ENCODE results near the gene TRIM50. TPM values are rescaled to one million over a fixed set of nuclear protein-coding genes. Genes with fewer than 3 reads are reported as not detected.

The TRIM50 gene
- total and polyA plus RNA-seq, 2 experiments from 2014 or later, result not detected

DNA sequence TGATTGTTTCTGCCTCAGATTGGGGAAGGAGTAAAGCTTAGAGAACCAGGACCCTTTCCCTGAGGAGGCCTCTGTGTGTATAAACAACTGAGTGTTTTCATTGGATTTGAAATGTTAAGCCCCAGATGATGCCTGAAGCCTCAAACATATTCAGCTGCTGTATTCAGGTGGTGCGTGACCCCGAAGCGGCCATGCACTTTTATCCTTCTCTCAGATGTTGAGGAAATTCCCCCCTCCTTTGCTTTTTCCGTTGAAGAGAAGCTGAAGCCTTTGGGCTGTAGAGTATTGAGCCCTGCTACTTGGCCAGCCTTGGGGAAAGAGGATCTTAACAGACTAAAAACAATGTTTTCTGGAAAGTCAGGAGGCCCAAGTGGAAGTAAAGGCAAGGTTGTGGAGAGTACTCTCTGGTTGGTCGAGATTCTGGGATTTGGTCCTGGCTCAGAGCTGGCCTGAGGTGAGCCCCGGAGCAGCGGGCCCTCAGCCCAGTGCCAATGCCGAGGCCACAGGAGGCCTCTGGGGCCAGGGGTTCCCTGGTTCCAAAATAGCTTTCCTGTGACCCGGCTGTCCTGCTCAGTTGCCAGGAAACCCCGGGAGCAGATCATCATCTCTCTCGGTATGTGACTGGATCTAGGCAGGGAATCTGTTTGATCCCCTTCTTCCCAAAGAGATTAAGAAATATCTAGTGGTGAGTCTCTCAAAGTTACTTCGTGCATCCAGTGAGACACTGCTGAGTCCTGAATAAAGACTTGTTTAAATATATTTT, 22.6 kb upstream of the TRIM50 start:
- Histone ChIP-seq H3K9ac (no peak overlapping the region), H3K36me3 (ENCODE audit: low read depth) (no peaks in the 10 kb centered on the region), H3K4me3 (no peak overlapping the region), H3K4me2 (ENCODE audit: unreplicated experiment) (no peak overlapping the region), H2AFZ (no peak overlapping the region), H3F3A (ENCODE audit: insufficient read depth) (no peaks in the 10 kb centered on the region), H3K79me2 (ENCODE audit: insufficient read depth) (no peaks in the 10 kb centered on the region), H3K27me3 (replicated peaks; ENCODE audit: insufficient read depth) (peaks cover 35% of the 10 kb centered on the region), H3K4me1 (ENCODE audit: insufficient read depth) (no peaks in the 10 kb centered on the region), H3K9me3 (ENCODE audit: low read depth) (no peaks in the 10 kb centered on the region), H4K20me1 (ENCODE audit: insufficient read depth) (no peaks in the 10 kb centered on the region), H3K27ac (no peak overlapping the region), H3K9me2 (ENCODE audit: insufficient read depth) (no peaks in the 10 kb centered on the region)
- no peak for DNase-seq
- TF ChIP-seq EZH2 (IDR thresholded peaks at IDR 0.05; ENCODE audit: insufficient read depth, poor library complexity, severe bottlenecking), result no peak
- no peak for TF ChIP-seq EZH2phosphoT487 (IDR thresholded peaks at IDR 0.05; ENCODE audit: insufficient read depth, low read depth)
- in situ Hi-C loops (cut with MboI), result no loop called here
- 50 to 65% methylated on average over 12 of the region's 12 CpGs for WGBS, 2 experiments (ENCODE audit: low coverage in 1 of 2, low lambda C conversion rate in 2 of 2, missing lambda C conversion rate in 2 of 2)

DNA sequence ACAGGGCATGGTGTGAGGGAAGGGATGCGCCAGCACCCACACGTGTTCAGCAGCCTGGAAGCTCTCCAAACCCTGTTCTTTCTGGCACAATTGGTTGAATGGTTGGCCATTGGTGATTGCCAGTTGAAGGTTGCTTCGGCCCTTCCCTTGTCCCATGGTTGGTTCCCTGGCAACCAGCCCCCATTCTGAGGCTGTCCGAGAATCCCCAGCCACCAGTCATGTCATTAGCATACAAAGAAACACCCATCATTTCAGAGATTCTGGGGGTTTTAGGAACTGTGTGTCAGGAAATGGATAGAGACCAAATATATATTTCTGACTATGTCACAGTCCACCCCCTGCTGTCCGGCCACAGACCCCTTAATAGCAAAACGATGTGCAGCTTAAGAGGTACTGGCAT, 21.9 kb upstream of the TRIM50 start:
- WGBS, 2 experiments (ENCODE audit: low coverage in 1 of 2, low lambda C conversion rate in 2 of 2, missing lambda C conversion rate in 2 of 2), result 43 to 54% methylated on average over 6 of the region's 6 CpGs
- no peaks in the 10 kb centered on the region for H3K9me2 ChIP-seq (ENCODE audit: insufficient read depth)
- in situ Hi-C loops (cut with MboI), result loop anchor here (10.0 kb wide), 1 partner anchor 95 kb away; no protein-coding TSS in a partner anchor

DNA sequence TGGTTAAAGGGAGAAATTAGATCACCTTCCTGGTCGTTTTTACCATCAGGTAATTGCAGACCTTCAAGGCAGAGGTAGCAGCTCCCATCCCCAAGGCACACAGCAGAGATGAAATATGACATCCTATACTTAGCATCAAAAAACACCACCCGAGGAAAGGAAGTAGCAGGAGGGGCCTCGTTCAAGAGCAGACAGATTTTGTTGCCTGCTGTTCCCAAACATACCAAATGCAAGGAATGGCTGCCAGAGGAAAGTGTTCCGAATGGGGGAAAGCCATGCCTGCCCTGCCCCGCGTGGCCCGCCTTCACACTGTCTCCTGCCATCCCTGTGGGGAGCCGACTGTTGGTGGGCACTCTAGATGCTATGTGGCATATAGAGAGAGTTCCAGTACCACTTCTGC, 18.1 kb upstream of the TRIM50 start:
- no peak overlapping the region for H2AFZ ChIP-seq
- no peak overlapping the region for H3K27ac ChIP-seq
- in situ Hi-C loops (cut with MboI), result loop anchor here (10.0 kb wide), 1 partner anchor 99 kb away; no protein-coding TSS in a partner anchor
- TF ChIP-seq EZH2 (IDR thresholded peaks at IDR 0.05; ENCODE audit: insufficient read depth, poor library complexity, severe bottlenecking), result no peak
- no peak for TF ChIP-seq EZH2phosphoT487 (IDR thresholded peaks at IDR 0.05; ENCODE audit: insufficient read depth, low read depth)
- H3K9ac ChIP-seq, result no peak overlapping the region
- no peaks in the 10 kb centered on the region for H4K20me1 ChIP-seq (ENCODE audit: insufficient read depth)
- no peak for DNase-seq
- H3K9me3 ChIP-seq (ENCODE audit: low read depth), result no peaks in the 10 kb centered on the region
- H3F3A ChIP-seq (ENCODE audit: insufficient read depth), result no peaks in the 10 kb centered on the region
- H3K27me3 ChIP-seq (replicated peaks; ENCODE audit: insufficient read depth), result peaks cover 20% of the 10 kb centered on the region
- no peaks in the 10 kb centered on the region for H3K79me2 ChIP-seq (ENCODE audit: insufficient read depth)
- WGBS, 2 experiments (ENCODE audit: low coverage in 1 of 2, low lambda C conversion rate in 2 of 2, missing lambda C conversion rate in 2 of 2), result 29 to 34% methylated on average over 8 of the region's 8 CpGs
- no peaks in the 10 kb centered on the region for H3K4me1 ChIP-seq (ENCODE audit: insufficient read depth)
- no peaks in the 10 kb centered on the region for H3K9me2 ChIP-seq (ENCODE audit: insufficient read depth)
- H3K4me3 ChIP-seq, result no peak overlapping the region
- no peaks in the 10 kb centered on the region for H3K36me3 ChIP-seq (ENCODE audit: low read depth)
- H3K4me2 ChIP-seq (ENCODE audit: unreplicated experiment), result no peak overlapping the region

More for the DNA sequence above, 21.9 kb upstream of the TRIM50 start:
- H3K27ac ChIP-seq, result no peak overlapping the region
- no peaks in the 10 kb centered on the region for H3K79me2 ChIP-seq (ENCODE audit: insufficient read depth)
- H3K9me3 ChIP-seq (ENCODE audit: low read depth), result no peaks in the 10 kb centered on the region
- no peak for DNase-seq
- H4K20me1 ChIP-seq (ENCODE audit: insufficient read depth), result no peaks in the 10 kb centered on the region
- peaks cover 29% of the 10 kb centered on the region for H3K27me3 ChIP-seq (replicated peaks; ENCODE audit: insufficient read depth)
- no peak overlapping the region for H2AFZ ChIP-seq
- no peak overlapping the region for H3K4me3 ChIP-seq
- H3K4me1 ChIP-seq (ENCODE audit: insufficient read depth), result no peaks in the 10 kb centered on the region
- H3K9ac ChIP-seq, result no peak overlapping the region
- no peaks in the 10 kb centered on the region for H3K36me3 ChIP-seq (ENCODE audit: low read depth)
- H3F3A ChIP-seq (ENCODE audit: insufficient read depth), result no peaks in the 10 kb centered on the region
- TF ChIP-seq EZH2 (IDR thresholded peaks at IDR 0.05; ENCODE audit: insufficient read depth, poor library complexity, severe bottlenecking), result no peak
- no peak for TF ChIP-seq EZH2phosphoT487 (IDR thresholded peaks at IDR 0.05; ENCODE audit: insufficient read depth, low read depth)
- H3K4me2 ChIP-seq (ENCODE audit: unreplicated experiment), result no peak overlapping the region

DNA sequence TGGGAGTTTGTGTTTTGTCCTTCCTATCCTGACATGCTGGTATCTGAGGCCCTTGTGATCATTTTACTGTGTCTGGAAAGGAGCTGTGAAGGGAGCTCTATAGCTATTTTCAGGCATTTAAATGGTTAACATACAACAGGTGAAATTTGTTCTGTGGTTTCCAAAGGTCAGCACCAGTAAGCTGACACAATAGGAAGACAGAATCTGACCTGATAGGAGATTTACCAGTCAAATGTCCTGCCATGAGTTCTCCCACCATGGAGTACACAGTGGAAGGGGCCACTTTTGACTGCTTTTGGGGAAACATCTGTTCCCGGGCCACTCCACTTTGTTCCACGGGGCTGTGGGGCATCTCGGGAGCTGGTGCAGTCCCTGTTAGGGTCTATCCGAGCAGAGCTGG, 17.7 kb upstream of the TRIM50 start:
- Histone ChIP-seq H3K9me2 (ENCODE audit: insufficient read depth) (no peaks in the 10 kb centered on the region), H4K20me1 (ENCODE audit: insufficient read depth) (no peaks in the 10 kb centered on the region), H3K4me2 (ENCODE audit: unreplicated experiment) (no peak overlapping the region), H3K36me3 (ENCODE audit: low read depth) (no peaks in the 10 kb centered on the region), H3K79me2 (ENCODE audit: insufficient read depth) (no peaks in the 10 kb centered on the region), H3K4me3 (no peak overlapping the region), H3K27me3 (replicated peaks; ENCODE audit: insufficient read depth) (peaks cover 20% of the 10 kb centered on the region), H3K4me1 (ENCODE audit: insufficient read depth) (no peaks in the 10 kb centered on the region), H3K27ac (no peak overlapping the region), H3K9me3 (ENCODE audit: low read depth) (no peaks in the 10 kb centered on the region), H3F3A (ENCODE audit: insufficient read depth) (no peaks in the 10 kb centered on the region), H2AFZ (no peak overlapping the region), H3K9ac (no peak overlapping the region)
- TF ChIP-seq EZH2 (IDR thresholded peaks at IDR 0.05; ENCODE audit: insufficient read depth, poor library complexity, severe bottlenecking) (no peak), EZH2phosphoT487 (IDR thresholded peaks at IDR 0.05; ENCODE audit: insufficient read depth, low read depth) (no peak)
- in situ Hi-C loops (cut with MboI), result loop anchor here (10.0 kb wide), 1 partner anchor 99 kb away; no protein-coding TSS in a partner anchor
- 13 to 31% methylated on average over 4 of the region's 4 CpGs for WGBS, 2 experiments (ENCODE audit: low coverage in 1 of 2, low lambda C conversion rate in 2 of 2, missing lambda C conversion rate in 2 of 2)
- no peak for DNase-seq

Measured in GM23248 (cell line).